ENCODE results near the gene FGFR4.

FGFR4 gene

GRCh38 chr5:177085985-177086653 is 596 bp upstream of the FGFR4 start:
- DNase-seq: no peak

DNA sequence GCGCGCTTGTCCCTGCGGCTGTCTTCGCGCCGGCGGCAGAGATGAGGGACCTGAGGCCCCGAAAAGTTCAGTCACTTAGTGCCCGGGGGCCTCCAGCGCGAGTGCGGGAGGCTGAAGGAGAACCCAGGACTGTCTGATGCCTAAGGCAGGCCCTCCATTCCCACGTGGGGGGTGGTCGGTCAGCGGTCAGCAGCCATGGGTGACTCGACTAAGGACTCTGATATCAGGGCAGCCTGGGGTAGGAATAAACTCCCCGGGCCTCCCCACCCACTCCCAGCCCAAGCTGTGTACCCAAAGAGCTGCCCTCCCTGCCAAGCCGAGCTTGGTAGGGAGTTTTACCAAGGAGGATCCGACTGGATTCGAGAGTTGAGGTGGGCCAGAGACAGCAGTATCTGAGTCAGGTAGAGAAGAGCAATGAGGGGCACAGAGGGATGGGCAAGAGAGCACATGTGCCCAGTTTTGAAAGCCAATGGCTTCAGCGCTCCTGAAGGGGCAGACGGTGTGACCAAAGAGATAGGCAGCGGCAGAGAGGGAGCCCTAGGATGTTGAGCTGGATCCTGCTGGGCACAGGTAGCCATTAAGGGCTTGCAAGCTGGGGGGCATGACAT is 787 bp downstream of the FGFR4 start:
- DNase-seq: no peak

- no peak for DNase-seq
Observed at GRCh38 chr5:177089127-177089526, 2.4 kb downstream of the FGFR4 start.

DNA sequence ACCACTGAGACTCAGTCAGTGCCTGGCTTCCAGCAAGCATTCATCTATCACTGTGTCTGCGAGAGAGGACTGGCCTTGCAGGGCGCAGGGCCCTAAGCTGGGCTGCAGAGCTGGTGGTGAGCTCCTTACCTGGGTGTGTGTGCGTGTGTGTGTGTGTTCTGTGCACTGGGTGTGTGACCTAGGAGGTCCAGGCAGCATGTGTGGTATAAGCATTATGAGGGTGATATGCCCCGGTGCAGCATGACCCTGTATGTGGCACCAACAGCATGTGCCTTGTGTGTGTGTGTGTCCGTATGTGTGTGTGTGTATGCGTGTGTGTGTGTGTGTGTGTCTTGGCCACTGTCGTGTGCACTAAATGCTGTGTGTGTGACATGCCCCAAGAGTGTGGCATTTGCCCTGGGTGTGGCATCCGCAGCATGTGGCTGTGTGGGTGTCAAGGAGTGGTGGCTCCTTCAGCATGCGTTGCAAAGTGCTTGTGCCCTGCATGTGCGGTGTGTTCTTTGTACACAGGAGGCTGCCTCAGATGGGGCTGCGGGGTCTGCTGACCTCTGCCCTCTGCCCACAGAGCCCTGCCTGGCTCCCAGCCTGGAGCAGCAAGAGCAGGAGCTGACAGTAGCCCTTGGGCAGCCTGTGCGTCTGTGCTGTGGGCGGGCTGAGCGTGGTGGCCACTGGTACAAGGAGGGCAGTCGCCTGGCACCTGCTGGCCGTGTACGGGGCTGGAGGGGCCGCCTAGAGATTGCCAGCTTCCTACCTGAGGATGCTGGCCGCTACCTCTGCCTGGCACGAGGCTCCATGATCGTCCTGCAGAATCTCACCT is 3.3 kb downstream of the FGFR4 start:
- no peak for DNase-seq

DNA sequence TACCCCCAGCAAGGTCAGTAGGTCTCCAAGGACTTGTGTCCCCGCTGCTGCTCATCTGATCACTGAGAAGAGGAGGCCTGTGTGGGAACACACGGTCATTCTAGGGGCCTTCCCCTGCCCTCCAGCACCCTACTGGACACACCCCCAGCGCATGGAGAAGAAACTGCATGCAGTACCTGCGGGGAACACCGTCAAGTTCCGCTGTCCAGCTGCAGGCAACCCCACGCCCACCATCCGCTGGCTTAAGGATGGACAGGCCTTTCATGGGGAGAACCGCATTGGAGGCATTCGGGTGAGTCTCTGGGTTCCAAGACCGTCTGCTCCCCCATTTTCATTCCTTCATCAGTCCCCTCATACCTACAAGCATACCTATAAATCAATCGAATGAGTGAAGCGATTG is 4.1 kb downstream of the FGFR4 start:
- DNase-seq: no peak

DNA sequence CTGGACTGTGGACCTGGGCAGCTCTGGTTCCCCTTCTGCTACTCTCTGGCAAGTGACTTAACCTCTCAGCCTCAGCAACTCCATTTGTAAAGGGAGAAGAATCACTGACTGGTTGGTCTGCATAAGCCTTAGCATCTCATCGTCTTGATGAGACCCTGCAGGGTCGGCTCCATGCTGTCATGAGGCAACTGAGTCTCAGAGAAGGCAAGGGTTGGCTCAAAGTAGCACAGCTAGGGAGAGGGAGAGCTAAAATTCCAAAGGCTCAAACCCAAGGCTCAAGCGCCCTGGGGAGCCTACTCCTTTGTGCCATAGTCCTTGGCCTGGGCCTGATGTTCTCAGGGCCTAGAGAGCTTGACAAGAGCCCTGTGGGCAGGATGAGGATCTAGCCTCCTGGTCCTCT is 4.5 kb downstream of the FGFR4 start:
- DNase-seq: no peak

GRCh38 chr5:177092178-177093081 is 5.7 kb downstream of the FGFR4 start:
- DNase-seq: no peak

DNA sequence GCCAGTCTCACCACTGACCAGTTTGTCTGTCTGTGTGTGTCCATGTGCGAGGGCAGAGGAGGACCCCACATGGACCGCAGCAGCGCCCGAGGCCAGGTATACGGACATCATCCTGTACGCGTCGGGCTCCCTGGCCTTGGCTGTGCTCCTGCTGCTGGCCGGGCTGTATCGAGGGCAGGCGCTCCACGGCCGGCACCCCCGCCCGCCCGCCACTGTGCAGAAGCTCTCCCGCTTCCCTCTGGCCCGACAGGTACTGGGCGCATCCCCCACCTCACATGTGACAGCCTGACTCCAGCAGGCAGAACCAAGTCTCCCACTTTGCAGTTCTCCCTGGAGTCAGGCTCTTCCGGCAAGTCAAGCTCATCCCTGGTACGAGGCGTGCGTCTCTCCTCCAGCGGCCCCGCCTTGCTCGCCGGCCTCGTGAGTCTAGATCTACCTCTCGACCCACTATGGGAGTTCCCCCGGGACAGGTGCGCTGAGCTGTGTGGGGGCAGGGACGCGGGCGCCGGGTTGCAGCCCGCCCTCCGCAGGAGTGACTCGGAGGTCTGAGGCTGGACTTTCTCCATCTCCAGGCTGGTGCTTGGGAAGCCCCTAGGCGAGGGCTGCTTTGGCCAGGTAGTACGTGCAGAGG is 6.5 kb downstream of the FGFR4 start:
- no peak for DNase-seq

- DNase-seq: no peak
Observed at GRCh38 chr5:177093803-177094202, 7.1 kb downstream of the FGFR4 start.

DNA sequence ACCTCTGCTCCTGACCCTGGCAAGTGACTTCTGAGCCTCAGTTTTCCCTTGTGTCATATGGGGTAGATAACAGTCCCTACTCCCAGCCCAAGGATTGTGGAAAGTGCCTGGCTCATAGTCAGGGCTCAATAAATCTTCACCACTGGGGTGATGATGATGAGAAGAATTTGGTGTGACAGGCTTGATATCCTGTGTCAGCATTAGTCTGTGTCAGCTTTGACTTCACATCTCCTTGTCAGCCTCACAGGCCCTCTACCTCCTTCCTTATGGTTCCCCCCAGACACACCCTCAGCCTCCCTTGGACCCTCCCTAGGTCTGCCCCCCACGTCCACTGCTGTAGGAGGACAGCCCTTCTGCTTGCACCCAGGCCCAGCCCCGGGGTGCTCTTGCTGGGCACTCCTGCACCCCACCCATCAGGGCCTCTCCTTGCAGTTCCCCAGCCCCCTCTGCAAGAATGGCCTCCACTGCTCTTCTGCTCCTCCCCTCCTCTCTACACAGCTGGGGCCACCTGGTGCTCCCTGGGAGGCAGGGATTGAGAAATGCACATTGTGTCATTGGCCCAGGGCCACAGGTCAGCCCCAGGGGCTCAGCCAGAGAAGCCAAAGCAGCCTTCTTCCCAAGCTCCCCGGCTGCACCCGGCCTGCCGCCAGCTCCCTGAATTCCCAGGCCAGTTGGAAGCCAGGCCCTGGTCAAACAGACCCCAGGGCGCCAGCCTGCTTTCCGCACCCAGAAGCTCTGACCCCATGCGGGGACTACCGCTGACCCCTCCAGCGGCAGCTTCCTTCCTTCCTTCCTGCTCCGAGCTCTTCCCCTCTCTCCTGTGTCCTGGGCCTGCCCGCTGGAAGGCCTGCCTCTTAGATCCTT is 7.7 kb downstream of the FGFR4 start:
- DNase-seq: no peak

- no peak for DNase-seq
Observed at GRCh38 chr5:177095088-177095669, 8.5 kb downstream of the FGFR4 start.

DNA sequence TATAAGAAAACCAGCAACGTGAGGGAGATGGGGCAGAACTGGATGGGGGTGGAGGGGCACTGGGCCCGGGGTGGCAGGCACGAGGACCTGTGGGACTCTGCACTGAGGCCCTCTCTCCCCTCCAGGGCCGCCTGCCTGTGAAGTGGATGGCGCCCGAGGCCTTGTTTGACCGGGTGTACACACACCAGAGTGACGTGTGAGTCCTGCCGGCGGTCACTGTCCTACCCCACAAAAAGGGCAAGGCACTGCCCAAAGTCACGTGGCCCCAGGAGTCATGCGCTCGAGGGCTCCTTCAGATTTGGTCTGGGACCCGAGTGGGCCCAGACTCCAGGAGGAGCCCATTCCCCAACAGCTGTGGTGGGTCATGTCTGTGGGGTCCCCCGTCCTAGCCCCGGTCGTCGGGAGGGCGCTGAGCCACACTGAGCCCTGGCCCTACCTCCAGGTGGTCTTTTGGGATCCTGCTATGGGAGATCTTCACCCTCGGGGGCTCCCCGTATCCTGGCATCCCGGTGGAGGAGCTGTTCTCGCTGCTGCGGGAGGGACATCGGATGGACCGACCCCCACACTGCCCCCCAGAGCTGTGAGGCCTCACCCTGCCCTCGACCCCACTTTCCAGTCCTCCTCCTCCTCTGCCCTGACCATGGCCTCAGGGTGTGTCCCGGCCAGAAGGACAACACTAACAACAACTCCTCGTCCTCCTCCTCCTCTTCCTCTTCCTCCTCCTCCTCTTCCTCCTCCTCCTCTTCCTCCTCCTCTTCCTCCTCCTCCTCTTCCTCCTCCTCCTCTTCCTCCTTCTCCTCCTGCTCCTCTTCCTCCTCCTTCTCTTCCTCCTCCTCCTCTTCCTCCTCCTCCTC is 9.7 kb downstream of the FGFR4 start:
- no peak for DNase-seq

DNA sequence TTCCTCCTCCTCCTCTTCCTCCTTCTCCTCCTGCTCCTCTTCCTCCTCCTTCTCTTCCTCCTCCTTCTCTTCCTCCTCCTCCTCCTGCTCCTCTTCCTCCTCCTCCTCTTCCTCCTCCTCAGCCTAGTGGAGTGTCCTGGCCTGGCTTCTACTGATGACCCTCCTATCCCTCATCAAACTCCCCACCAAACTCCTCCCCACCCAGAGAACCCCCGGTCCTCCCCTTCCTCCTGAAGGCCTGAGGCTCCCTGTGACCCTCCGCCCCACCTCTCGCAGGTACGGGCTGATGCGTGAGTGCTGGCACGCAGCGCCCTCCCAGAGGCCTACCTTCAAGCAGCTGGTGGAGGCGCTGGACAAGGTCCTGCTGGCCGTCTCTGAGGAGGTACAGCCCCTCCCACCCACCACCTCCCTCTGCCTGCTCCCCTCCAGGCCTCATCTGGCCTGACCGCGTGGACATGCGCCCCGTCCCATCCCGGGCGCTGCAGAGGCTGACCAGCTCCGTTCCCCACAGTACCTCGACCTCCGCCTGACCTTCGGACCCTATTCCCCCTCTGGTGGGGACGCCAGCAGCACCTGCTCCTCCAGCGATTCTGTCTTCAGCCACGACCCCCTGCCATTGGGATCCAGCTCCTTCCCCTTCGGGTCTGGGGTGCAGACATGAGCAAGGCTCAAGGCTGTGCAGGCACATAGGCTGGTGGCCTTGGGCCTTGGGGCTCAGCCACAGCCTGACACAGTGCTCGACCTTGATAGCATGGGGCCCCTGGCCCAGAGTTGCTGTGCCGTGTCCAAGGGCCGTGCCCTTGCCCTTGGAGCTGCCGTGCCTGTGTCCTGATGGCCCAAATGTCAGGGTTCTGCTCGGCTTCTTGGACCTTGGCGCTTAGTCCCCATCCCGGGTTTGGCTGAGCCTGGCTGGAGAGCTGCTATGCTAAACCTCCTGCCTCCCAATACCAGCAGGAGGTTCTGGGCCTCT is 10.6 kb downstream of the FGFR4 start:
- DNase-seq: no peak

- DNase-seq: no peak
Observed at GRCh38 chr5:177098120-177098469, 11.4 kb downstream of the FGFR4 start.

DNA sequence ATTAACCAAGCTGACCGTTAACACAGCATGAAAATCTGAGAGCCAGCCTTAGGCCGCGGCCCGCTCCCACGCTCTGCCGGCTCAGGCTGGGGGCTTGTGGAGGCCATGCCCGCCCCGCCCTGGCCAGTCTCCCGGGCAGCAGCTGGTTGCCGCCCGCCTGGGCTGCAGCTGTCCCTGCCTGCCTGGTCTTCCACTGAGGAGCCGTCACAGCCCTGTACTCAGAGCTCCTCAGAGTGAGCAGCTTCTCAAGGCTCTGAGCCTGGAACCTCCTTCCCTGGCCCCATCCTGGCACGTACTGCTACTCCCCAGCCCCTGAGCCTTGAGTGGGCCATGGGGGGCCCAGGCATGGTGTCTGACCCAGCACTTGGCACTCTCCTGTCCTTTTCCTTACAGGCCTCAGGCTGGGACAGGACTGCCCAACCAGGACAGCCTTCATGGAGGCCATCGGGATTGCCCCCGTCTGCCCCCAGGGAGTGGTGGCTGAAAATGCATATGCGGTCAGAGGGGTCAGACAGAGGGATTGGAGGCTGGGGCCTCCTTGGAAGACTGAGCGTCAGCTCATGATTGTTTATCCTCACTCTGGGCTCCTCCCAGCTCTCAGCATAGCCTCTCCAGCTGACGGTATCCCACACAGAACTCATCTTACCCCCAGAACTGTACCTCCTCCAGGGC is 11.9 kb downstream of the FGFR4 start:
- DNase-seq: no peak

DNA sequence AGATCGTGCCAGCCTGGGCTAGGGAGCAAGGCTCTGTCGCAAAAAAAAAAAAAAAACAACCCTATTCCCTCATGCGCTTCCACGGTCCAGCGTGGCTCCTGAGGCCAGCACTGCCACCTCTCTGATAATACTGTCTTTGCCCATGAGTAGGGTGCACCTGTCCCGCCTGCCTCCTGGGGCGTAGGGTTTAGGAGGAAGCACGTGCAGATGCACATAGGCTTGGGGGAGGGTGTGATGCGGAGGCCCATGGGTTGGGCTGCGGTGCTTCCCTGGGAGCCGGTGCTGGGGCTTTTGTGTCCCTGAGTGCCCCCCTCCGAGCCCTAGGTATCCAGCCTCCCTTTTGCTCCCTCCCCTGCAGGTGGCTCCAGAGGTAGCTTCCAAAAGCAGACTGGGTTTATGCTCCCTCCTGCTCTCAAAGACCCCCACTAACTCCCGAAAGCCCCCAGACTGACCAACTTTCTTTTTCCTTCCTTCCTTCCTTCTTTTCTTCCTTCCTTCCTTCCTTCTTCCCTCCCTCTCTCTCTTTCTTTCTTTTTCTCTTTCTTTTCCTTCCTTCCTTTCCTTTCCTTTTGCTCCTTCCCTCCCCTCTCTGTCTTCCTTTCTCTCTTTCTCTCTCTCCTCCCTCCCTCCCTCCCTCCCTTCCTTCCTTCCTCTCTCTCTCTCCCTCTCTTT is 12.8 kb downstream of the FGFR4 start:
- DNase-seq: no peak

DNA sequence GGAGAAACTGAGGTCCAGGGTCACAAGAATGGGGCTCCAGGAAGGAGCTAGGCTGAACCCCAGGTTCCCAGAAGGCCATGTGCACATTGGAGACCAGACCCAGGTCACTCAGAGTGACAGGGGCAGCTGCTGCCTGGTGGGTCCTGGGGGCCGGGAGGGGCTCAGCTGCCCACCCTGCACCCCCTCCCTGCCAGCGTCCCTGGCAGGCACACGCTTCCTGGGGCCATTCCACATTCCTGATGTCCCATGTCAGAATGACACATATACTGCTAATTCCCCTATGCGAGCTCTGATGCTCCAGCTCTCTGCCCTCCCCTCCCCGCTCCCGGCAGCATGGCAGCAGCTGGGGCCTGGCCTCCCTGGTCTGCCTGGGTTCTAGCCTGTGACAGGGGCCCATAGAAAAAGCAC is 14.0 kb downstream of the FGFR4 start:
- DNase-seq: no peak

Measured in NCI-H524 treated with DMSO at 0.1 percent for 48 hours (cell line).